IMR-90 (cell line): Measurements from ENCODE around the gene SRP19. TPM values are rescaled to one million over a fixed set of nuclear protein-coding genes. Genes with fewer than 3 reads are reported as not detected.

Experiments used
- ATAC-seq: fragments of 200-7000 bp; cut with Tn5 transposase; 2 replicates; pipeline ENCODE4 v1.9.1; 2020; ENCODE audit warnings: low read depth, mild to moderate bottlenecking, moderate library complexity
- BruUV-seq: library from RNA; stranded (reverse); fragments of 400-500 nt; replicated peaks from 2 replicates; lab custom pipeline; 2021; lab: Mats Ljungman, UMichigan
- CTCF ChIA-PET: fragments of 300-600 bp; formaldehyde crosslinking; extraction: SDS; loops from one replicate; lab custom pipeline; 2021; ENCODE audit warnings: antibody characterized with exemption; lab: Yijun Ruan, JAX
- POLR2A ChIA-PET: fragments of 300-600 bp; sonication (Branson Sonifier 250); formaldehyde crosslinking; loops from one replicate; lab custom pipeline; 2022; ENCODE audit warnings: antibody characterized with exemption; ENCODE audit not compliant: unreplicated experiment; lab: Charles Lee
- DNase-seq: peaks from one replicate; pipeline ENCODE4 v3.0.0; 2013
- H2AFZ ChIP-seq: replicated peaks from 2 replicates; pipeline ENCODE3; 2013; ENCODE audit warnings: low read length, mild to moderate bottlenecking; ENCODE audit not compliant: poor library complexity
- H2AK5ac ChIP-seq: 2 replicates; pipeline ENCODE4 v1.6.1; 2013; ENCODE audit warnings: low read depth, low read length, inconsistent platforms
- H2AK9ac ChIP-seq: replicated peaks from 2 replicates; pipeline ENCODE3; 2013; ENCODE audit warnings: mild to moderate bottlenecking, low read depth, low read length, moderate library complexity; ENCODE audit not compliant: poor library complexity
- H2BK120ac ChIP-seq: 2 replicates; pipeline ENCODE4 v1.6.1; 2013; ENCODE audit warnings: low read depth, low read length, inconsistent platforms
- H2BK15ac ChIP-seq: 3 replicates; pipeline ENCODE4 v1.6.1; 2013; ENCODE audit warnings: low read depth, low read length, inconsistent platforms
- H2BK20ac ChIP-seq: 2 replicates; pipeline ENCODE4 v1.6.1; 2013; ENCODE audit warnings: low read depth, mild to moderate bottlenecking, inconsistent platforms, low read length, moderate library complexity
- H2BK5ac ChIP-seq: 2 replicates; pipeline ENCODE4 v1.6.1; 2013; ENCODE audit warnings: mild to moderate bottlenecking, low read depth, low read length, inconsistent platforms; ENCODE audit not compliant: poor library complexity, severe bottlenecking
- H3K14ac ChIP-seq: replicated peaks from 2 replicates; pipeline ENCODE4 v1.6.1; 2013; ENCODE audit warnings: low read depth, low read length, inconsistent platforms
- H3K18ac ChIP-seq: 2 replicates; pipeline ENCODE4 v1.6.1; 2013; ENCODE audit warnings: low read depth, low read length, control low read depth
- H3K23ac ChIP-seq: 2 replicates; pipeline ENCODE4 v1.6.1; 2013; ENCODE audit warnings: low read depth, low read length, inconsistent platforms
- H3K27ac ChIP-seq: 2 replicates; pipeline ENCODE4 v1.5.1; 2013; ENCODE audit warnings: mild to moderate bottlenecking, control low read depth, low read length; ENCODE audit not compliant: insufficient read depth
- H3K27me3 ChIP-seq: 2 replicates; pipeline ENCODE4 v1.6.1; 2013; ENCODE audit warnings: low read length; ENCODE audit not compliant: control insufficient read depth, insufficient read depth
- H3K36me3 ChIP-seq: 2 replicates; pipeline ENCODE4 v1.6.1; 2013; ENCODE audit warnings: low read length, mixed read lengths; ENCODE audit not compliant: control insufficient read depth, insufficient read depth
- H3K4ac ChIP-seq: 2 replicates; pipeline ENCODE4 v1.6.1; 2013; ENCODE audit warnings: low read depth, low read length, inconsistent platforms
- H3K4me1 ChIP-seq: 2 replicates; pipeline ENCODE4 v1.6.1; 2013; ENCODE audit warnings: low read length, mixed read lengths; ENCODE audit not compliant: control insufficient read depth, insufficient read depth
- H3K4me2 ChIP-seq: 2 replicates; pipeline ENCODE4 v1.6.1; 2013; ENCODE audit warnings: low read depth, mild to moderate bottlenecking, control low read depth, low read length, moderate library complexity
- H3K4me3 ChIP-seq: 2 replicates; pipeline ENCODE4 v1.5.1; 2013; ENCODE audit warnings: low read depth, mild to moderate bottlenecking, control low read depth, low read length, moderate library complexity; ENCODE audit not compliant: insufficient read depth
- H3K56ac ChIP-seq: 2 replicates; pipeline ENCODE4 v1.6.1; 2013; ENCODE audit warnings: low read length, inconsistent platforms; ENCODE audit not compliant: insufficient read depth; ENCODE audit errors: extremely low read depth
- H3K79me1 ChIP-seq, 2 experiments: 2 replicates each; pipeline ENCODE4 v1.6.1; 2013; ENCODE audit warnings: low read length in 2 of 2, inconsistent platforms in 1 of 2, low read depth in 1 of 2
- H3K9ac ChIP-seq: 2 replicates; pipeline ENCODE4 v1.6.1; 2013; ENCODE audit warnings: low read depth, low read length, control low read depth
- H3K9me1 ChIP-seq: 2 replicates; pipeline ENCODE4 v1.6.1; 2013; ENCODE audit warnings: low read length, inconsistent platforms; ENCODE audit not compliant: insufficient read depth
- H3K9me3 ChIP-seq: 2 replicates; pipeline ENCODE4 v1.6.1; 2013; ENCODE audit warnings: low read length; ENCODE audit not compliant: control insufficient read depth, insufficient read depth
- H4K20me1 ChIP-seq: 2 replicates; pipeline ENCODE4 v1.6.1; 2013; ENCODE audit warnings: low read length, inconsistent platforms; ENCODE audit not compliant: insufficient read depth
- H4K5ac ChIP-seq: 2 replicates; pipeline ENCODE4 v1.6.1; 2013; ENCODE audit warnings: mild to moderate bottlenecking, low read depth, low read length, control low read depth
- H4K8ac ChIP-seq, 2 experiments: 2 replicates each; pipeline ENCODE4 v1.6.1; 2013; ENCODE audit warnings: low read depth in 2 of 2, low read length in 2 of 2, control low read depth in 1 of 2, inconsistent platforms in 1 of 2
- H4K91ac ChIP-seq: 2 replicates; pipeline ENCODE4 v1.6.1; 2013; ENCODE audit warnings: low read depth, low read length, inconsistent platforms; ENCODE audit not compliant: insufficient read depth
- CTCF ChIP-seq: conservative IDR thresholded peaks from 2 replicates; pipeline ENCODE4 v1.5.1; 2012; ENCODE audit warnings: mild to moderate bottlenecking, low read depth, low read length, improper control_type of control experiment
- ELK1 ChIP-seq: fragments of 150-350 bp; IDR thresholded peaks from 2 replicates; pipeline ENCODE4 v1.6.1; 2016; ENCODE audit warnings: low read depth, mild to moderate bottlenecking, low read length, moderate library complexity, borderline replicate concordance
- MAFK ChIP-seq: IDR thresholded peaks from 2 replicates; pipeline ENCODE4 v1.6.1; 2012; ENCODE audit warnings: low read depth, low read length, improper control_type of control experiment
- NFE2L2 ChIP-seq: fragments of 150-350 bp; IDR thresholded peaks from 2 replicates; pipeline ENCODE4 v1.6.1; 2016; ENCODE audit warnings: low read depth, mild to moderate bottlenecking, low read length
- SMC3 ChIP-seq: fragments of 150-350 bp; IDR thresholded peaks from 2 replicates; pipeline ENCODE4 v1.6.1; 2016; ENCODE audit warnings: low read depth, mild to moderate bottlenecking, antibody characterized with exemption, low read length, moderate library complexity
- USF2 ChIP-seq: fragments of 150-350 bp; IDR thresholded peaks from 2 replicates; pipeline ENCODE4 v1.6.1; 2017; ENCODE audit warnings: mild to moderate bottlenecking, antibody characterized with exemption, low read length, low read depth
- whole genome bisulfite sequencing, 2 experiments: methylation state at CpG; one replicate each; pipeline versions ENCODE4 v1.1.5 to v1.1.7; 2013; ENCODE audit warnings: missing lambda C conversion rate in 2 of 2; ENCODE audit not compliant: insufficient read length in 1 of 2; ENCODE audit errors: extremely low coverage in 2 of 2; 5-methylcytosine and 5-hydroxymethylcytosine counted together
- dilution Hi-C: fragments of 300-500 bp; cut with HindIII; formaldehyde crosslinking; loops from one replicate; pipeline ENCODE4 v1.14.3; 2018; ENCODE audit warnings: low sequenced_read_pairs; ENCODE audit not compliant: unreplicated experiment
- in situ Hi-C: fragments of 300-500 bp; cut with MboI; formaldehyde crosslinking; loops from 3 replicates; pipeline ENCODE4 v1.14.3; 2019; ENCODE audit warnings: low sequenced_read_pairs, inconsistent platforms, mixed read lengths
- intact Hi-C: fragments of 100-400 bp; cut with micrococcal nuclease; formaldehyde crosslinking; loops from 2 replicates; pipeline ENCODE4 v1.10.0; 2022
- polyA plus RNA-seq, 3 experiments: library from polyadenylated mRNA; depleted of rRNA; stranded (reverse); fragments of >200 nt; gene quantifications; 2 replicates each; pipeline ENCODE4 v1.2.3, GENCODE V29; 2012; ENCODE audit warnings: low replicate concordance in 1 of 3
- total RNA-seq: library from RNA; depleted of rRNA; stranded (reverse); fragments of >200 nt; gene quantifications from 2 replicates; pipeline ENCODE4 v1.2.3, GENCODE V29; 2012

Gene SRP19
- total and polyA plus RNA-seq, 2 of the 4 experiments (the other 2 are of a cell fraction) = 10.0 to 61.5 TPM

GRCh38 chr5:112830378-112830777 lies 30.7 kb upstream of the SRP19 start:
- no peak overlapping the region for H2BK15ac ChIP-seq
- intact Hi-C loops (no loop called here), in situ Hi-C loops (no loop called here), dilution Hi-C loops (no loop called here)
- 100% methylated on average over 1 of the region's 2 CpGs; no CpG with 5 or more reads in 1 of the 2 experiments for WGBS, 2 experiments
- peaks cover 8% of the 10 kb centered on the region for H3K36me3 ChIP-seq
- ATAC-seq = no peak
- H3K56ac ChIP-seq = no peak overlapping the region
- no peaks in the 10 kb centered on the region for H3K9me3 ChIP-seq
- H3K9ac ChIP-seq = no peak overlapping the region
- H3K4me1 ChIP-seq = no peaks in the 10 kb centered on the region
- no peak overlapping the region for H3K14ac ChIP-seq
- no peaks in the 10 kb centered on the region for H4K20me1 ChIP-seq
- H3K27ac ChIP-seq = no peak overlapping the region
- H3K9me1 ChIP-seq = no peaks in the 10 kb centered on the region
- H3K27me3 ChIP-seq = no peaks in the 10 kb centered on the region
- DNase-seq = no peak
- H3K79me1 ChIP-seq = no peaks in the 10 kb centered on the region
- no peak overlapping the region for H3K4me3 ChIP-seq
- no peak overlapping the region for H4K5ac ChIP-seq
- H3K23ac ChIP-seq = no peak overlapping the region
- H2BK120ac ChIP-seq = no peak overlapping the region
- no peak overlapping the region for H2AK5ac ChIP-seq
- no peak overlapping the region for H3K4ac ChIP-seq
- H2BK5ac ChIP-seq = no peak overlapping the region
- H3K4me2 ChIP-seq = no peak overlapping the region
- BruUV-seq = no TSS peak
- no peak overlapping the region for H4K8ac ChIP-seq
- no peak overlapping the region for H2AFZ ChIP-seq
- ChIA-PET POLR2A (no interaction called here), CTCF (no interaction called here)
- no peak overlapping the region for H3K18ac ChIP-seq
- TF ChIP-seq ELK1 (no peak), SMC3 (no peak), NFE2L2 (no peak), CTCF (no peak), USF2 (no peak), MAFK (peak; percentile 49; the same call in 1 of the 2 replicates)
- H2AK9ac ChIP-seq = no peak overlapping the region
- H2BK20ac ChIP-seq = no peak overlapping the region
- H4K91ac ChIP-seq = no peak overlapping the region
